Loucy (cell line): Measurements from ENCODE around the gene PRDM10.

ENCODE experiments used
- H2AFZ ChIP-seq: fragments of 200-600 bp; sonication (generic); 2 replicates; pipeline ENCODE4 v1.6.0; 2016; ENCODE audit warnings: antibody characterized with exemption, mild to moderate bottlenecking, low read length, moderate library complexity
- H3F3A ChIP-seq: fragments of 200-600 bp; 2 replicates; pipeline ENCODE4 v1.6.0; 2016; ENCODE audit warnings: antibody characterized with exemption, low read depth, mild to moderate bottlenecking
- H3K27me3 ChIP-seq: fragments of 200-600 bp; sonication (generic); 2 replicates; pipeline ENCODE4 v1.6.1; 2014; ENCODE audit warnings: low read length, mild to moderate bottlenecking; ENCODE audit not compliant: insufficient read depth, poor library complexity, severe bottlenecking
- H3K36me3 ChIP-seq: fragments of 200-600 bp; sonication (generic); 2 replicates; pipeline ENCODE4 v1.6.1; 2016; ENCODE audit warnings: low read length; ENCODE audit not compliant: insufficient read depth
- H3K4me1 ChIP-seq: fragments of 200-600 bp; sonication (generic); 2 replicates; pipeline ENCODE4 v1.5.1; 2014; ENCODE audit warnings: low read length, mild to moderate bottlenecking; ENCODE audit not compliant: insufficient read depth, poor library complexity, severe bottlenecking
- H3K4me2 ChIP-seq: fragments of 200-600 bp; sonication (generic); 2 replicates; pipeline ENCODE4 v1.6.0; 2014; ENCODE audit warnings: antibody characterized with exemption, low read length, low read depth, mild to moderate bottlenecking; ENCODE audit not compliant: poor library complexity, severe bottlenecking
- H3K4me3 ChIP-seq: fragments of 200-600 bp; sonication (generic); 2 replicates; pipeline ENCODE4 v1.5.1; 2014; ENCODE audit warnings: low read length, mild to moderate bottlenecking, mixed read lengths; ENCODE audit not compliant: poor library complexity, severe bottlenecking
- H3K79me2 ChIP-seq: fragments of 200-600 bp; sonication (generic); 2 replicates; pipeline ENCODE4 v1.6.1; 2014; ENCODE audit warnings: low read length; ENCODE audit not compliant: insufficient read depth
- H3K9ac ChIP-seq: fragments of 200-600 bp; sonication (generic); 2 replicates; pipeline ENCODE4 v1.6.0; 2014; ENCODE audit warnings: mild to moderate bottlenecking, low read depth, low read length, moderate library complexity; ENCODE audit not compliant: poor library complexity, severe bottlenecking
- H3K9me2 ChIP-seq: fragments of 200-600 bp; sonication (generic); replicated peaks from 2 replicates; pipeline ENCODE4 v1.6.1; 2016; ENCODE audit warnings: low read depth, low read length, mixed read lengths
- H3K9me3 ChIP-seq: fragments of 200-600 bp; sonication (generic); 2 replicates; pipeline ENCODE4 v1.6.1; 2014; ENCODE audit warnings: mild to moderate bottlenecking, antibody characterized with exemption, low read length, low read depth; ENCODE audit not compliant: insufficient read depth
- H4K20me1 ChIP-seq: fragments of 200-600 bp; sonication (generic); 2 replicates; pipeline ENCODE4 v1.6.0; 2014; ENCODE audit warnings: antibody characterized with exemption, low read length, mild to moderate bottlenecking; ENCODE audit not compliant: insufficient read depth, poor library complexity, severe bottlenecking
- EZH2phosphoT487 ChIP-seq: fragments of 200-600 bp; IDR thresholded peaks from 2 replicates; pipeline ENCODE4 v1.6.1; 2018; ENCODE audit warnings: antibody characterized with exemption, mild to moderate bottlenecking, moderate library complexity, borderline replicate concordance
- TF ChIP-seq, protein P1 (sequence below): fragments of 200-600 bp; sonication (generic); conservative IDR thresholded peaks from 2 replicates; pipeline ENCODE4 v1.5.1; 2014; ENCODE audit warnings: mild to moderate bottlenecking, antibody characterized with exemption, low read length

The PRDM10 gene

DNA sequence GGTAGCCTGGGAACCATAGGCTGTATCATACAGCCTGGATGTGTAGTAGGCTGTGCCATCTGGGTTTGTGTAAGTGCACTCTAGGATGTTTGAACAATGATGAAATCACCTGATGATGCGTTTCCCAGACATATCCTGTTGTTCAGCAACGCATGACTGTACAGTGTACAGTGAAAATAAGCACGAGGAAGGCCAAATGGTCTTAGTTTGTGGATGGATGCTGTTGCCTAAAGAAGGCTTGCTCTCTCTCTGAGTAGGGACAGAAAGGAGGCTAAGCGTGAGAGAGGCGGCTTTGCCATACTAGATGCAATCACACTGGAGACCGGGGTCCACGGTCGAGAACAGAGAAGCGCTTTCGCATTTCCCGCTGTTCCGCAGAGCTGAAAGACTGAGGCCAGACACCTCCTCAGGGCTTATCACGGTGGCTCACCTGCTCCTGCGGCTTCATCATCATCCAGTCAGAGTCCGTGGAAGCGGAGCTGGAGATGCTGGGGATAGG lies 39.5 kb upstream of the PRDM10 start:
- Histone ChIP-seq H3K4me2 (no peak overlapping the region), H3K4me3 (no peak overlapping the region), H3K36me3 (no peaks in the 10 kb centered on the region), H3K9me2 (no peaks in the 10 kb centered on the region), H3K79me2 (no peaks in the 10 kb centered on the region), H3K4me1 (no peaks in the 10 kb centered on the region), H3K27me3 (no peaks in the 10 kb centered on the region), H3F3A (no peaks in the 10 kb centered on the region), H2AFZ (no peak overlapping the region), H3K9me3 (no peaks in the 10 kb centered on the region), H3K9ac (no peak overlapping the region), H4K20me1 (no peaks in the 10 kb centered on the region)
- TF ChIP-seq EZH2phosphoT487: no peak
- TF ChIP-seq, protein P1, sequence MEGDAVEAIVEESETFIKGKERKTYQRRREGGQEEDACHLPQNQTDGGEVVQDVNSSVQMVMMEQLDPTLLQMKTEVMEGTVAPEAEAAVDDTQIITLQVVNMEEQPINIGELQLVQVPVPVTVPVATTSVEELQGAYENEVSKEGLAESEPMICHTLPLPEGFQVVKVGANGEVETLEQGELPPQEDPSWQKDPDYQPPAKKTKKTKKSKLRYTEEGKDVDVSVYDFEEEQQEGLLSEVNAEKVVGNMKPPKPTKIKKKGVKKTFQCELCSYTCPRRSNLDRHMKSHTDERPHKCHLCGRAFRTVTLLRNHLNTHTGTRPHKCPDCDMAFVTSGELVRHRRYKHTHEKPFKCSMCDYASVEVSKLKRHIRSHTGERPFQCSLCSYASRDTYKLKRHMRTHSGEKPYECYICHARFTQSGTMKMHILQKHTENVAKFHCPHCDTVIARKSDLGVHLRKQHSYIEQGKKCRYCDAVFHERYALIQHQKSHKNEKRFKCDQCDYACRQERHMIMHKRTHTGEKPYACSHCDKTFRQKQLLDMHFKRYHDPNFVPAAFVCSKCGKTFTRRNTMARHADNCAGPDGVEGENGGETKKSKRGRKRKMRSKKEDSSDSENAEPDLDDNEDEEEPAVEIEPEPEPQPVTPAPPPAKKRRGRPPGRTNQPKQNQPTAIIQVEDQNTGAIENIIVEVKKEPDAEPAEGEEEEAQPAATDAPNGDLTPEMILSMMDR: no peak

GRCh38 chr11:130040281-130040940 lies 37.8 kb upstream of the PRDM10 start:
- no peaks in the 10 kb centered on the region for H3F3A ChIP-seq
- no peaks in the 10 kb centered on the region for H3K36me3 ChIP-seq
- no peaks in the 10 kb centered on the region for H3K9me2 ChIP-seq
- no peaks in the 10 kb centered on the region for H3K79me2 ChIP-seq
- no peaks in the 10 kb centered on the region for H3K4me1 ChIP-seq
- H3K9ac ChIP-seq: no peak overlapping the region
- TF ChIP-seq EZH2phosphoT487: no peak
- H3K4me2 ChIP-seq: no peak overlapping the region
- no peak overlapping the region for H3K4me3 ChIP-seq
- H4K20me1 ChIP-seq: no peaks in the 10 kb centered on the region
- no peaks in the 10 kb centered on the region for H3K9me3 ChIP-seq
- no peak overlapping the region for H2AFZ ChIP-seq
- no peaks in the 10 kb centered on the region for H3K27me3 ChIP-seq

- Histone ChIP-seq H3K4me2 (no peak overlapping the region), H3K9me2 (no peaks in the 10 kb centered on the region), H4K20me1 (no peaks in the 10 kb centered on the region), H3K27me3 (no peaks in the 10 kb centered on the region), H3K9me3 (no peaks in the 10 kb centered on the region), H3F3A (no peaks in the 10 kb centered on the region), H3K36me3 (no peaks in the 10 kb centered on the region), H3K79me2 (no peaks in the 10 kb centered on the region), H3K9ac (no peak overlapping the region), H3K4me3 (no peak overlapping the region), H3K4me1 (no peaks in the 10 kb centered on the region), H2AFZ (no peak overlapping the region)
- TF ChIP-seq, protein P1: no peak
- no peak for TF ChIP-seq EZH2phosphoT487
Observed at GRCh38 chr11:130037881-130038585, 35.4 kb upstream of the PRDM10 start.
